K562 (cell line): ENCODE data around the gene PGM2. TPM values are rescaled to one million over a fixed set of nuclear protein-coding genes. Genes with fewer than 3 reads are reported as not detected.
"Not testable (repeated sequence)": the region's sequence is repeated elsewhere in the genome, so short reads cannot be mapped to it uniquely, and the experiment has no call there.

Experiments used
- ATAC-seq: fragments of 200-7000 bp; cut with Tn5 transposase; 3 replicates; pipeline ENCODE4 v1.9.1; 2020; ENCODE audit warnings: moderate library complexity
- BruUV-seq: library from RNA; stranded (reverse); fragments of 400-500 nt; replicated peaks from 2 replicates; lab custom pipeline; 2021; lab: Mats Ljungman, UMichigan
- CTCF ChIA-PET: fragments of 300-600 bp; formaldehyde crosslinking; extraction: SDS; loops from one replicate; lab custom pipeline; 2021; ENCODE audit warnings: low intra/inter-chr PET ratio; lab: Yijun Ruan, JAX
- POLR2A ChIA-PET: fragments of 300-600, 350-650 bp; sonication (Branson Sonifier 250); formaldehyde crosslinking; extraction: SDS; loops from one replicate; lab custom pipeline; 2021; ENCODE audit warnings: antibody characterized with exemption, inconsistent platforms; lab: Yijun Ruan, JAX
- DNase-seq, 4 experiments: peaks; one replicate each; pipeline versions ENCODE4 v3.0.0 to v3.0.0-alpha.2; 2011 to 2018; ENCODE audit warnings: low spot score in 3 of 4, mixed read lengths in 3 of 4; ENCODE audit errors: extremely low read depth in 1 of 4
- FAIRE-seq: peaks from 2 replicates; lab custom pipeline; 2011; peaks lifted over from hg19 to GRCh38; lab: Jason Lieb, UNC
- H2AFZ ChIP-seq: 2 replicates; pipeline ENCODE4 v1.6.0; 2011; ENCODE audit warnings: low read depth, low read length, control low read depth, inconsistent platforms
- H3K27ac ChIP-seq: fragments of 200-600 bp; 3 replicates; pipeline ENCODE4 v1.8.0; 2011; ENCODE audit warnings: low read depth, mild to moderate bottlenecking, control low read depth, inconsistent platforms, low read length, moderate library complexity, mixed read lengths; ENCODE audit errors: extremely low read depth
- H3K27me3 ChIP-seq, 2 experiments: fragments of 300-600 bp in 1 of 2; 2 replicates in 1 of 2; 3 replicates in 1 of 2; pipeline versions ENCODE4 v1.6.0 to v1.8.0; 2011; ENCODE audit warnings: inconsistent platforms in 2 of 2, low read length in 2 of 2, mild to moderate bottlenecking in 1 of 2, mixed read lengths in 1 of 2, moderate library complexity in 1 of 2; ENCODE audit not compliant: control insufficient read depth in 2 of 2, insufficient read depth in 2 of 2
- H3K36me3 ChIP-seq: fragments of 300-600 bp; 3 replicates; pipeline ENCODE4 v1.8.0; 2011; ENCODE audit warnings: mild to moderate bottlenecking, low read length, inconsistent platforms; ENCODE audit not compliant: control insufficient read depth, insufficient read depth
- H3K4me1 ChIP-seq, 2 experiments: fragments of 200-600 bp in 1 of 2; replicated peaks in 1 of 2; 2 replicates in 1 of 2; 3 replicates in 1 of 2; pipeline versions ENCODE4 v1.5.1 to v1.8.0; 2011; ENCODE audit warnings: inconsistent platforms in 2 of 2, low read length in 2 of 2, mild to moderate bottlenecking in 1 of 2, mixed read lengths in 1 of 2, moderate library complexity in 1 of 2; ENCODE audit not compliant: control insufficient read depth in 2 of 2, insufficient read depth in 2 of 2
- H3K4me2 ChIP-seq: 2 replicates; pipeline ENCODE4 v1.6.1; 2011; ENCODE audit warnings: low read length, control low read depth, inconsistent platforms, mixed read lengths; ENCODE audit not compliant: insufficient read depth
- H3K4me3 ChIP-seq: fragments of 200-600 bp; sonication (generic), shearing (Covaris generic); 2 replicates; pipeline ENCODE4 v1.5.1; 2016; ENCODE audit warnings: control low read depth, inconsistent platforms
- H3K79me2 ChIP-seq: fragments of 200-600 bp; 3 replicates; pipeline ENCODE4 v1.8.0; 2011; ENCODE audit warnings: low read length, inconsistent platforms; ENCODE audit not compliant: control insufficient read depth, insufficient read depth
- H3K9ac ChIP-seq, 2 experiments: 2 replicates each; pipeline versions ENCODE4 v1.6.0 to v1.6.1; 2011; ENCODE audit warnings: low read depth in 2 of 2, low read length in 2 of 2, control low read depth in 1 of 2, inconsistent platforms in 1 of 2, mild to moderate bottlenecking in 1 of 2, mixed read lengths in 1 of 2; ENCODE audit not compliant: insufficient read depth in 1 of 2
- H3K9me1 ChIP-seq: one replicate; pipeline ENCODE4 v1.6.0; 2011; ENCODE audit warnings: inconsistent platforms, mild to moderate bottlenecking, low read length, moderate library complexity; ENCODE audit not compliant: control insufficient read depth, insufficient read depth
- H3K9me3 ChIP-seq: replicated peaks from 2 replicates; pipeline ENCODE4 v1.5.1; 2011; ENCODE audit warnings: low read depth, low read length, inconsistent platforms; ENCODE audit not compliant: control insufficient read depth, insufficient read depth
- H4K20me1 ChIP-seq: replicated peaks from 2 replicates; pipeline ENCODE4 v1.6.1; 2011; ENCODE audit warnings: low read length, inconsistent platforms, mixed read lengths; ENCODE audit not compliant: control insufficient read depth, insufficient read depth
- SRF ChIP-seq, 2 experiments: fragments of 250-450, 450-650 bp in 1 of 2; sonication (Bioruptor Pico) in 1 of 2; sonication (generic) in 1 of 2; formaldehyde crosslinking; IDR thresholded peaks; 2 replicates each; pipeline versions ENCODE4 v1.5.0 to v1.5.1; 2020 to 2022; ENCODE audit warnings: mild to moderate bottlenecking in 1 of 2, missing genetic modification reagents in 1 of 2
- ZNF431 ChIP-seq: sonication (generic); formaldehyde crosslinking; IDR thresholded peaks from 2 replicates; pipeline ENCODE4 v1.8.0; 2022; ENCODE audit warnings: mild to moderate bottlenecking, missing genetic modification reagents
- WGBS: fragments of 100-300 bp; shearing (Covaris generic); methylation state at CpG from one replicate; pipeline ENCODE4 v1.1.6; 2016; ENCODE audit warnings: low coverage, mixed read lengths; ENCODE audit not compliant: insufficient coverage; ENCODE audit errors: missing lambda C conversion rate; 5-methylcytosine and 5-hydroxymethylcytosine counted together
- in situ Hi-C: fragments of 300-500 bp; cut with MboI; formaldehyde crosslinking; loops from 4 replicates; pipeline ENCODE4 v1.15.0; 2018; ENCODE audit warnings: inconsistent platforms, mixed read lengths
- intact Hi-C: fragments of 100-400 bp; cut with micrococcal nuclease; formaldehyde crosslinking; loops from 2 replicates; pipeline ENCODE4 v1.14.2; 2022
- polyA plus RNA-seq, 8 experiments: library from polyadenylated mRNA; depleted of rRNA in 4 of 8; stranded (reverse) in 5 of 8; unstranded in 3 of 8; fragments of >200 nt; fragmentation: Nextera tagmentation in 2 of 8; fragmentation: Illumina TruSeq in 1 of 8; extraction: Ambion mirVana in 2 of 8; extraction: Trizol in 1 of 8; gene quantifications; 2 replicates each; pipeline versions ENCODE4 v1.2.1 to v1.2.3, GENCODE V29; 2011 to 2014; ENCODE audit warnings: inconsistent platforms in 1 of 8, missing spikeins in 1 of 8
- total RNA-seq, 7 experiments: library from RNA; depleted of rRNA in 6 of 7; stranded (reverse); fragments of >200 nt in 6 of 7; fragmentation: Illumina TruSeq in 2 of 7; extraction: Trizol in 2 of 7; gene quantifications; 2 replicates each; pipeline versions ENCODE4 v1.2.1 to v1.2.3, GENCODE V29; 2011 to 2021; ENCODE audit warnings: low replicate concordance in 1 of 7
- TF ChIP-seq, protein P1 (sequence below): sonication (generic); formaldehyde crosslinking; IDR thresholded peaks from 2 replicates; pipeline ENCODE4 v1.8.1; 2023; ENCODE audit warnings: mild to moderate bottlenecking, missing genetic modification reagents

PGM2 gene
- total and polyA plus RNA-seq, 9 of the 15 experiments (the other 6 are each of a cell fraction or from before 2014, with no cell fraction given) = 15.2 to 77.3 (median 51.4) TPM

DNA sequence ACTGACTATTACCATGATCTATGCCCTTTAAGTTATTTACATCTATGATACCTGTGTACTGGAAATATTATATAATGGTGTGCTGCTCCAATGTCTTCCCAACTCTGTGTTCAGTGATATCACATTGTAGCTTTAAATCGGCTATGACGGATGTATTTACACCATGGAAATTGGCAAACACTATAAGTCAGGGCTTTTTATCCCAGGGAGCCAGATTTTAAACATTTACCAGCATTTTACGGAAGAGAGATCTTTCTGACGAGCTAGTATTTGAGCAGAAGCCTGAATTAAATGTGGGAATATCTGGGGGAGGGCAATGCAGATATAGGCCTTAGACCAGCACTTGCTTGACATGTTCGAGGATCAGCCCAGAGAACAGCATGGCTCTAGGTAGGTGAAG lies 7.7 kb upstream of the PGM2 start:
- no peak for FAIRE-seq
- Histone ChIP-seq H4K20me1 (no peaks in the 10 kb centered on the region), H3K79me2 (no peaks in the 10 kb centered on the region), H3K9me3 (no peaks in the 10 kb centered on the region), H2AFZ (no peak overlapping the region), H3K27me3 (peaks cover 2 to 10% of the 10 kb centered on the region in 2 experiments; a peak in 4 of 5 replicates), H3K4me1 (peaks cover 0 to 3% of the 10 kb centered on the region in 2 experiments; a peak in 2 of 5 replicates), H3K4me2 (no peak overlapping the region), H3K36me3 (no peaks in the 10 kb centered on the region)
- no TSS peak for BruUV-seq
- in situ Hi-C loops = loop anchor here (5.0 kb wide), 1 partner anchor 914 kb away; no protein-coding TSS in a partner anchor
- TF ChIP-seq ZNF431 (CRISPR knock-in tag) (no peak), SRF (CRISPR knock-in tag; IDR thresholded peaks at IDR 0.05) (no peak)
- TF ChIP-seq, protein P1, sequence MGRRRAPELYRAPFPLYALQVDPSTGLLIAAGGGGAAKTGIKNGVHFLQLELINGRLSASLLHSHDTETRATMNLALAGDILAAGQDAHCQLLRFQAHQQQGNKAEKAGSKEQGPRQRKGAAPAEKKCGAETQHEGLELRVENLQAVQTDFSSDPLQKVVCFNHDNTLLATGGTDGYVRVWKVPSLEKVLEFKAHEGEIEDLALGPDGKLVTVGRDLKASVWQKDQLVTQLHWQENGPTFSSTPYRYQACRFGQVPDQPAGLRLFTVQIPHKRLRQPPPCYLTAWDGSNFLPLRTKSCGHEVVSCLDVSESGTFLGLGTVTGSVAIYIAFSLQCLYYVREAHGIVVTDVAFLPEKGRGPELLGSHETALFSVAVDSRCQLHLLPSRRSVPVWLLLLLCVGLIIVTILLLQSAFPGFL (CRISPR knock-in tag) = no peak
- TF ChIP-seq, all 486 proteins: peak for 0
- Histone ChIP-seq H3K9me1 (no peaks in the 10 kb centered on the region), H3K4me3 (no peak overlapping the region), H3K27ac (no peak overlapping the region), H3K9ac (no peak overlapping the region)
- ChIA-PET CTCF (no interaction called here), POLR2A (no interaction called here)
- no peak for DNase-seq
- WGBS = 21% methylated on average over 5 of the region's 5 CpGs
- no peak for ATAC-seq
- intact Hi-C loops = no loop called here

DNA sequence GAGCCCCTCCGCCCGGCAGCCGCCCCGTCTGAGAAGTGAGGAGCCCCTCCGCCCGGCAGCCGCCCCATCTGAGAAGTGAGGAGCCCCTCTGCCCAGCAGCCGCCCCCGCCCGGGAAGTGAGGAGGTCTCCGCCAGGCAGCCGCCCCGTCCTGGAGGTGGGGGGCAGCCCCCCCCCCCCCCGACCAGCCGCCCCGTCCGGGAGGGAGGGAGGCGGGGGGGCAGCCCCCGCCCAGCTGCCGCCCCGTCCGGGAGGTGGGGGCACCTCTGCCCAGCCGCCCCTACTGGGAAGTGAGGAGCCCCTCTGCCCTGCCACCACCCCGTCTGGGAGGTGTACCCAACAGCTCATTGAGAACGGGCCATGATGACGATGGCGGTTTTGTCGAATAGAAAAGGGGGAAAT lies 6.0 kb upstream of the PGM2 start:
- H3K36me3 ChIP-seq, H3K27ac ChIP-seq, H3K4me2 ChIP-seq, in situ Hi-C loops, H2AFZ ChIP-seq, H3K9me3 ChIP-seq, H3K27me3 ChIP-seq, BruUV-seq, intact Hi-C loops, ATAC-seq, H3K4me3 ChIP-seq, POLR2A ChIA-PET, DNase-seq, H3K9me1 ChIP-seq, FAIRE-seq, CTCF ChIA-PET, H3K9ac ChIP-seq, H3K79me2 ChIP-seq, H3K4me1 ChIP-seq, H4K20me1 ChIP-seq: not testable (repeated sequence)
- 100% methylated on average over 1 of the region's 28 CpGs for WGBS
